IPS-15b (cell line): ENCODE data around the gene PLEKHG5.
"Not testable (repeated sequence)": the region's sequence is repeated elsewhere in the genome, so short reads cannot be mapped to it uniquely, and the experiment has no call there.

Experiments
- H3K27me3 ChIP-seq: one replicate; pipeline ENCODE4 v1.6.1; 2013; ENCODE audit warnings: low read length; ENCODE audit not compliant: control insufficient read depth, insufficient read depth
- H3K36me3 ChIP-seq: one replicate; pipeline ENCODE4 v1.6.1; 2013; ENCODE audit warnings: low read length; ENCODE audit not compliant: control insufficient read depth, insufficient read depth
- H3K4me1 ChIP-seq: one replicate; pipeline ENCODE4 v1.6.1; 2013; ENCODE audit warnings: mild to moderate bottlenecking, low read length; ENCODE audit not compliant: control insufficient read depth, insufficient read depth
- H3K4me3 ChIP-seq: one replicate; pipeline ENCODE4 v1.5.1; 2013; ENCODE audit warnings: low read depth, low read length
- H3K9ac ChIP-seq: one replicate; pipeline ENCODE4 v1.6.1; 2013; ENCODE audit warnings: low read depth, mild to moderate bottlenecking, low read length
- H3K9me3 ChIP-seq: one replicate; pipeline ENCODE4 v1.6.1; 2013; ENCODE audit warnings: mild to moderate bottlenecking, low read length; ENCODE audit not compliant: control insufficient read depth, insufficient read depth

The PLEKHG5 gene

DNA sequence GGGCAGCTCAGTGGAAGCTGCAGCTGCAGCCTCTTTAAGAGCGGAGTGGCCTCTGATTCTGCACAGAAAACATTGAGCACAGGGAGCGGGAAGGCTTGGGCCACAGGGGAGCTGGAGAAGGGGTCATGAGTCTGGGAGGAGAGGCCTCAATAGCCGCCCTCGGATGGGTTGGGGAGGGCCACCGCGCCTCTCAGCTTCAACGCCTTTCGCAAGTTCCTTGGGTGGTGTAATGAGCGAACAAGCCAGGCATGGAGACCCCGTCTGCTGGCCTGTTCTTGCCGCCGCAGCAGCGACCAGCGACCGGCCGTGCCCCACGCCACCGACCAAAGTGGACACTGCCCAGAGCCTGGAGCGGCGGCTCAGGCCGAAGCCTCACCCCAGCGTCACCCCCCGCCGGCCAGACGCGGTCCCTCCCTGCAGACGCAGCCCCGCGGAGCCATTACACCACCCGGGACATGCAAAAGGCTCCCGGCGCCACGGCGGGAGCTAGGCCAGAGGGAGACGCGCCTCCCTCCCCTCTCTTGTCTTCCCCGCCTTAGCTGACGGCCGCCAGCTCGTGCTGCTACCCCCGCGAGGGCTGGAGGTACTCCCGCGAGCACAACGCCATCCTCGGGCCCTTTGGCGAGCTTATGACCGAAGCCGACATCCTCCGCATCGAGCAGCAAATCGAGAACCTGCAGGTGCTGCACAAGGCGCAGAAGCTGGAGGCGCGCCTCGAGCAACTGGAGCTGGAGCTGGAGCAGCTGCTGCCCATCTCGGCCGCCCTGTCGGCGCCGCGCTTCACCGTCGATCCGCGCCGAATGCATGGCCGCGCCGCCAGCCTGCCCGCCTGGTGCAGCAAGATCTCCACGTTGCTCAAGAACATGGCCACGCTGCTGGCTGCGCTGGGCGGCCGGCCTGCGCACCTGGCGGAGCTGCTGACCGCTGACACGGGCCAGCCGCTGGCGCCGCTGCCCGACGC lies 37.3 kb downstream of the PLEKHG5 start:
- not testable (repeated sequence) for H3K36me3 ChIP-seq, H3K4me3 ChIP-seq, H3K27me3 ChIP-seq, H3K9me3 ChIP-seq, H3K4me1 ChIP-seq, H3K9ac ChIP-seq

- no peak overlapping the region for H3K9ac ChIP-seq
These were observed 40.5 kb downstream of the PLEKHG5 start for GRCh38 chr1:6450943-6451373.

GRCh38 chr1:6450486-6450885 lies 41.0 kb downstream of the PLEKHG5 start:
- H3K36me3 ChIP-seq, H3K9ac ChIP-seq, H3K27me3 ChIP-seq, H3K4me3 ChIP-seq, H3K4me1 ChIP-seq, H3K9me3 ChIP-seq: not testable (repeated sequence)

More at GRCh38 chr1:6450943-6451373, 40.5 kb downstream of the PLEKHG5 start:
- peaks cover 5% of the 10 kb centered on the region for H3K27me3 ChIP-seq
- H3K36me3 ChIP-seq, result no peaks in the 10 kb centered on the region
- no peaks in the 10 kb centered on the region for H3K4me1 ChIP-seq
- no peaks in the 10 kb centered on the region for H3K9me3 ChIP-seq
- no peak overlapping the region for H3K4me3 ChIP-seq

- Histone ChIP-seq H3K27me3 (peaks cover 5% of the 10 kb centered on the region), H3K4me3 (no peak overlapping the region), H3K9me3 (no peaks in the 10 kb centered on the region), H3K4me1 (no peaks in the 10 kb centered on the region), H3K36me3 (no peaks in the 10 kb centered on the region), H3K9ac (no peak overlapping the region)
These were observed 41.4 kb downstream of the PLEKHG5 start for GRCh38 chr1:6450005-6450450.

DNA sequence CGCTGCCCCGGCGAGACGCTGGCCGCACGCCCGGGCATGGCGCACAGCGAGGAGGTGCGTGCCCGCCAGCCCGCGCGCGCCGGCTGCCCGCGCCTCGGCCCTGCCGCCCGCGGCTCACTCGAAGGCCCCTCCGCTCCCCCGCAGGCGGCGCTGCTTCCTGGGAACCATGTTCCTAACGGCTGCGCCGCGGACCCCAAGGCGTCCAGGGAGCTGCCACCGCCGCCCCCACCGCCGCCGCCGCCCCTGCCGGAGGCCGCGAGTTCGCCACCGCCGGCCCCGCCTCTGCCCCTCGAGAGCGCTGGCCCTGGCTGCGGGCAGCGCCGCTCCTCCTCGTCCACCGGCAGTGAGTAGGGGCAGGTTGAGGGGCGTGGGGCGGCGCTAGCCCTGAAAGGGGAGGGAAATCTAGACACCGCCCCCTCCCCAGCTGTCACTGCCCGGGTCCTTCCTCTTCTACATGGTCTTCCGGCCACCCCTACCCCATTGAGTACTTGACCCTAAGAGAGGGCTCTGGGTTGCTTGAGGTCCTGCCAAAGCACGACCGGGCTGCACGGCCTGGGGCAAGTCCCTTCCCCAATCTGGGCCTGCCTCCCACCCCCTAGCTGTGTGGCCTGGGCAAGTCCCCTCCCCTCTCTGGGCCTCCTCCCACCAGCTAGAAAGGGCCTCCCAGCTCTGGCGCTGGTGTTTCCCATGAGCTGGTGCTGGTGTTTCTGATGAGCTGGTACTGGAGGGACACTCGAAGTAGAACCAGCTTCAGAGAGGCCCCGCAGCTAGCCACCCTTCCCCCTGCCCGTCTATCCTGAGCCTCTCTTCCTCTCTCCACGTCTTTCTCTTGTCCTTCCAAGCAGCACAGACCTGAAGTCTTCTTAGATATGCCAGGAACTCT lies 42.5 kb downstream of the PLEKHG5 start:
- H3K36me3 ChIP-seq, result no peaks in the 10 kb centered on the region
- H3K4me3 ChIP-seq, result peak overlapping the region; percentile 53
- no peaks in the 10 kb centered on the region for H3K9me3 ChIP-seq
- peaks cover 5% of the 10 kb centered on the region for H3K27me3 ChIP-seq
- no peaks in the 10 kb centered on the region for H3K4me1 ChIP-seq
- no peak overlapping the region for H3K9ac ChIP-seq

DNA sequence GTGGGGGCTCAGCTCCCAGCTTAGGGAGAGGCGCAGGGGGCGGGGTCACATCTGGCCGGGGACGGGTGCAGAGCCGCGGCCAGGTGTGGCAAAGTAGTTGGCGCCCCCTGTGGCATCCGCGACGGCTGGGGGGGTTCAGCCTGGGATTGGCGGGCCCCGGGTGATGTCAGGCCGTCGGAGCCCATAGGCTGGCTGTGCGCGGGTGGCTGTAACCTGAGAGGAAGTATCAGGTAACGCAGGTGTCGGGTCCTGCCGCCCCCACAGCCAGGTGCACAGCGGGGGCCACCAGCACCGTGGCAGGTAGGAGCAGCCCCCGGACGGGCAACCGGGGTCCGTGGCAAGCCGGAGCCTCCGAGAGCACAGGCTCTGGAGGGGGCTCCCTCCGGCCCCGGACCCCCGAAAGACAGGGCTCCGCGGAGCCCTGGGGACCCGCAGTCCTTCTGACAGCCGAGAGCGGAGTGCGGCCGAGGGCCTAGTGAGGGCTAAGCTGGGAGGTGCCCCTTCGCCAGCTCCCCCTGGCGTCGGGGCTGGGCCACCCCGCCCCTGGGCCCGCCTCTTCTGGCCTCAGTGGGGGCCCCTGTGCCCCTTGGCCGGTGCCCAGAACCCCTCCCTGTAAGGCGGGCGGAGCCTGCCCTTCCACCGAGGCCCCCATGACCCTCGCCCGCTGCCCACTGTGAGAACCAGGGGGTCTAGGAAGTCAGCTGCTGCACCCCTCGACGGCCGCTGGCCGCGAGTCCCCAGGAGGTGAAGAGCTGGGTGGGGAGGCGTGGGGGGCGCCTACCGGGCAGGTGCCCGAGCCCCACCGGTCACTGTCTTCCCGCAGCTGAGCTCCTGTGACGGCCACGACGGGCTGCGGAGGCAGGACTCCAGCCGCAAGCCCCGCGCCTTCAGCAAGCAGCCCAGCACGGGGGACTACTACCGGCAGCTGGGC lies 43.4 kb downstream of the PLEKHG5 start:
- no peaks in the 10 kb centered on the region for H3K4me1 ChIP-seq
- no peaks in the 10 kb centered on the region for H3K9me3 ChIP-seq
- H3K4me3 ChIP-seq, result peak overlapping the region; percentile 53
- H3K36me3 ChIP-seq, result no peaks in the 10 kb centered on the region
- H3K9ac ChIP-seq, result no peak overlapping the region
- H3K27me3 ChIP-seq, result peaks cover 3% of the 10 kb centered on the region

GRCh38 chr1:6447016-6447817 lies 44.2 kb downstream of the PLEKHG5 start:
- peak overlapping the region; percentile 53 for H3K4me3 ChIP-seq
- no peaks in the 10 kb centered on the region for H3K9me3 ChIP-seq
- H3K9ac ChIP-seq, result no peak overlapping the region
- H3K36me3 ChIP-seq, result no peaks in the 10 kb centered on the region
- H3K4me1 ChIP-seq, result no peaks in the 10 kb centered on the region
- peaks cover 3% of the 10 kb centered on the region for H3K27me3 ChIP-seq

DNA sequence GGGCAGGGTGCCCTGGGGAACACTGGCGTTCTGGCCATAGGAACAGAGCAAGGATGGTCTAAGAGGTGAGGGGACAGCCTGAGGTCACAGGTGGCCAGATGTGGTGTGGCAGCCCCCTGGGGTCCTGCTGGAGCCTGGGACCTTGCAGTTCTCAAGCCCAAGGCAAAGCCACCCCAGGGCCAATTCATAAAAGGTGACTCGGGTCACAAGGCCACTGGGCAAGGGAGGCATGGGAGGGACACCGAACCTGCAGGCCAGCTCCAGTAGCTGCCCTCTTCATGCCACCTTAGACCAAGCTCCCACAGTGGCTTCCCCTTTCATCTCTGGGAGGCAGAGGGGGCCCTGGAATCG lies 44.8 kb downstream of the PLEKHG5 start:
- Histone ChIP-seq H3K9me3 (no peaks in the 10 kb centered on the region), H3K9ac (no peak overlapping the region), H3K4me1 (no peaks in the 10 kb centered on the region), H3K27me3 (peaks cover 3% of the 10 kb centered on the region), H3K4me3 (peak overlapping the region; percentile 53), H3K36me3 (no peaks in the 10 kb centered on the region)

- H3K36me3 ChIP-seq, H3K9me3 ChIP-seq, H3K9ac ChIP-seq, H3K4me1 ChIP-seq, H3K4me3 ChIP-seq: not testable (repeated sequence)
- H3K27me3 ChIP-seq, result peaks cover 10% of the 10 kb centered on the region
These were observed 45.5 kb downstream of the PLEKHG5 start for GRCh38 chr1:6445929-6446328.

DNA sequence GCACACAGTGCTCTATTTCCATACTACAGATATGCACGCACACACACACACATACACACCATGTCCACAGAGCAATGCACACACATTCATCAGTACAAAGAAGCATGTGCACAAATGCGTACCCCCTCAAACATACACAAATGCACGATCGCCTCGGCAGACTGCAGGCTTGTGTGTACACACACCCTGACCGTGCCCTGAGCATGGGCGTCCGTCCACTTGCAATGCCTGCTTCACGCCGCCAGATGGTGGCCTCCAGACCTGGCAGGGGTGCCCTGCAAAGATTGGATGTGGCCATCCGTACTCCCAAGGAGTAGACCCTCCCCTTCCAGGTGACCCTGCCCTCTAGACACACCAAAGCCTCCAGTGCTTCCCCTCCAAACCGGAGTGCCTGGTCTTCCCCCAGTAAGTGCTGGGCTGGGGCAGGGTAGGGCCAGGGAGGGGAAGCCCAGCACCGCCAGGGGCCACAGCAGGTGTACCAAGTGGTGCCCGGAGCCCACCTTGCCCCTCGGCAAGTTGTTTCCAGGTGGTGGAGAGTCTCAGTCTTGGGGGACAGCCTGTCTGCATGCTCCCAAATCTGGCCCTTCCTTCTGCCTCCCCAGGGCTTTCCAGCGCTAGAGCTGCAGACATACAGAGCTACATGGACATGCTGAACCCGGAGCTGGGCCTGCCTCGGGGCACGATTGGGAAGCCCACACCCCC lies 46.3 kb downstream of the PLEKHG5 start:
- Histone ChIP-seq H3K9ac (no peak overlapping the region), H3K27me3 (peaks cover 11% of the 10 kb centered on the region), H3K36me3 (no peaks in the 10 kb centered on the region), H3K4me1 (no peaks in the 10 kb centered on the region), H3K9me3 (no peaks in the 10 kb centered on the region), H3K4me3 (no peak overlapping the region)
